ENCODE data around the gene FANCC.

The FANCC gene

DNA sequence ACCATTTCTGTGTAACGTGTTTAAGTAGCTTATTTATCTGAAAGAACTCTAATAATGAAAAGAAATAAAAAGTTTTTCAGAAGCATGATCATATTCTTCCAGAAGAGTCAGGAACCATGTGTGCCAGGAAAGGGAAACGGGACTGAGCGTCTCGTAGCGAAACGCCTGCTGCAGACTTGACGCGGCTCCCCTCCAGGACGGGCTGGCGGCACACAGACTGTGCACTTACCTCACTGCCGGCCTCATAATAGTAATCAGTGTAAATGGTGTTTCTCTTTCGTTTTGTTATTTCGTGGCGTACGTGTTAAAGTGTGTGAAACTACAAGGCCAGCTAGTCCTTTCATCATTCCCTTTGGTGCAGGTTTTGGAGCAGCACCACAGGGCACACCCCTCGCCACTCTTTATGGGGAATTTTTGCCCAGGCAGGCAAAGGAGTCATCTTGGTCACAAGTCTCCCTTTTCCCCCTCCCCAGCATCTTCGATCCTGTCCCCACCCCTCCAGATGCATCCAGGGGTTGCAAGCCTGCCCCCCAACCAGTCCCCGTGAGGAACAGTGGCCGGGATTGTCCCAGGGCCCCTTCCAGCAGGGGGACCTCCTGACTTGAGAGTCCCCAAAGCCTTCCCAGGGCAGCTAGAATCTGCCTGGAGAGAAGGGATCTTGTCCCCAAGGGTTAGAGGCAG is 233.1 kb downstream of the FANCC start:
- Mint-ChIP-seq H3K27me3 (ENCODE audit: low read depth, poor library complexity) (peaks cover 4% of the 10 kb centered on the region), H3K4me1 (peaks cover 28% of the 10 kb centered on the region), H3K27ac (peak overlapping the region; percentile 69), H3K36me3 (ENCODE audit: low read depth) (peaks cover 63% of the 10 kb centered on the region), H3K4me3 (no peak overlapping the region), H3K9me3 (no peaks in the 10 kb centered on the region)
- no peak for DNase-seq
- TF ChIP-seq, protein P1, sequence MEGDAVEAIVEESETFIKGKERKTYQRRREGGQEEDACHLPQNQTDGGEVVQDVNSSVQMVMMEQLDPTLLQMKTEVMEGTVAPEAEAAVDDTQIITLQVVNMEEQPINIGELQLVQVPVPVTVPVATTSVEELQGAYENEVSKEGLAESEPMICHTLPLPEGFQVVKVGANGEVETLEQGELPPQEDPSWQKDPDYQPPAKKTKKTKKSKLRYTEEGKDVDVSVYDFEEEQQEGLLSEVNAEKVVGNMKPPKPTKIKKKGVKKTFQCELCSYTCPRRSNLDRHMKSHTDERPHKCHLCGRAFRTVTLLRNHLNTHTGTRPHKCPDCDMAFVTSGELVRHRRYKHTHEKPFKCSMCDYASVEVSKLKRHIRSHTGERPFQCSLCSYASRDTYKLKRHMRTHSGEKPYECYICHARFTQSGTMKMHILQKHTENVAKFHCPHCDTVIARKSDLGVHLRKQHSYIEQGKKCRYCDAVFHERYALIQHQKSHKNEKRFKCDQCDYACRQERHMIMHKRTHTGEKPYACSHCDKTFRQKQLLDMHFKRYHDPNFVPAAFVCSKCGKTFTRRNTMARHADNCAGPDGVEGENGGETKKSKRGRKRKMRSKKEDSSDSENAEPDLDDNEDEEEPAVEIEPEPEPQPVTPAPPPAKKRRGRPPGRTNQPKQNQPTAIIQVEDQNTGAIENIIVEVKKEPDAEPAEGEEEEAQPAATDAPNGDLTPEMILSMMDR (IDR thresholded peaks at IDR 0.05), result no peak

DNA sequence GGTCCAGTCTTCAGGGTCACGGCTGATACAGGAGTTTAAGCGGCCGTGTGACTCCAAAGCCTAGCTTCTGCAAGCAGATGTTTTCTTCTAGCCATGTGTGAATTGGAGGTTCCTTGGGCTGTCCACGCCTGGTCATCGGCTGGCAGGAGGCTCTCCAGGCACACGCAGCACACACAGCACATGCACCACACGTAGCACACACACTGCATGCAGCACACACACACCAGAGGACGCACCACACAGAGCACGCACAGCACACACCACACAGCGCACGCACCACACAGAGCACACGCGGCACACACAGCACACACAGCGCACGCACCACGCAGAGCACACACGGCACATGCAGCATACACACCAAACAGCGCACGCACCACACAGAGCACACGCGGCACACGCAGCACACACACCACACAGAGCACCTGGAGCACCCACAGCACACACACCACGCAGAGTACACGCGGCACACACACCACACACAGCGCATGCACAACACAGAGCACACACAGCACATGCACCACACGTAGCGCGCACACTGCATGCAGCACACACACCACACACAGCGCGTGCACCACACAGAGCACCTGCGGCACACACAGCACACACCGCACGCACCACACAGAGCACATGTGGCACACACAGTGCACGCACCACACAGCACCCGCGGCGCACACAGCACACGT is 234.3 kb downstream of the FANCC start:
- peaks cover 36% of the 10 kb centered on the region for H3K4me1 Mint-ChIP-seq
- peaks cover 63% of the 10 kb centered on the region for H3K36me3 Mint-ChIP-seq (ENCODE audit: low read depth)
- H3K27ac Mint-ChIP-seq, result no peak overlapping the region

DNA sequence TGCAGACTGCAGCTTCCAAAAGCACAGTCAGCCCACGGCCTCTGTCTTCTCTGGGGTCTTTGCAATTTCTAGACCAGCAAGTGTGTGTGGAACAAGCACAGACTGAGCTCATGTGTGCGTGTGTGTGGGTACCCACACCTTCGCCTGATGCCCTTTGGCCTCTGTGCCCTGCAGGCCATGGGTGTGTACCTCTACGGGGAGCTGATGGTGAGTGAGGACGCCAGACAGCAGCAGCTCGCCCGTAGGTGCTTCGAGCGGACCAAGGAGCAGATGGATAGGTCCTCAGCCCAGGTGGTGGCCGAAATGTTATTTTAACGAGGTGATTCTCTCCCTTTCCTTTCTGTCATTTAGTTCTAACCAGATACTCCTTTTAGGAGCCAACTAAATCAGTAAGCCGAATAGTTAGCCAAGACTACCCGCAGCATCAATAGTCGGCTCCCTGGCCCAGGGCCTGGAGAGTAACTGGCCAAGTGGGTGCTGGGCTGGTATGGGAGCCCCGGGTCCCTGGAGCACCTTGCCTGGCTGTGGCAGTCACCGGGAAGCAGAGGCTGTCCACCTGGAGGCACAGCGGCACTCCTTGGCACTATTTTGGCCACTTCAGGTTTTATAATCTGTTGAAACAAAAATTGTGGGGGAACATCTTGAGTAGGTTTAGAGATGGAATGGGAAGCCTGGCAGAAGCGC is 235.0 kb downstream of the FANCC start:
- Mint-ChIP-seq H3K4me3 (no peak overlapping the region), H3K27me3 (ENCODE audit: low read depth, poor library complexity) (no peaks in the 10 kb centered on the region), H3K4me1 (peaks cover 42% of the 10 kb centered on the region), H3K36me3 (ENCODE audit: low read depth) (peaks cover 56% of the 10 kb centered on the region), H3K27ac (peak overlapping the region; percentile 64), H3K9me3 (no peaks in the 10 kb centered on the region)
- no peak for DNase-seq
- TF ChIP-seq, protein P1 (IDR thresholded peaks at IDR 0.05), result no peak

More for the DNA sequence above, 234.3 kb downstream of the FANCC start:
- H3K27me3 Mint-ChIP-seq (ENCODE audit: low read depth, poor library complexity), result no peaks in the 10 kb centered on the region
- H3K4me3 Mint-ChIP-seq, result no peak overlapping the region
- H3K9me3 Mint-ChIP-seq, result no peaks in the 10 kb centered on the region
- no peak for DNase-seq
- TF ChIP-seq, protein P1 (IDR thresholded peaks at IDR 0.05), result no peak

DNA sequence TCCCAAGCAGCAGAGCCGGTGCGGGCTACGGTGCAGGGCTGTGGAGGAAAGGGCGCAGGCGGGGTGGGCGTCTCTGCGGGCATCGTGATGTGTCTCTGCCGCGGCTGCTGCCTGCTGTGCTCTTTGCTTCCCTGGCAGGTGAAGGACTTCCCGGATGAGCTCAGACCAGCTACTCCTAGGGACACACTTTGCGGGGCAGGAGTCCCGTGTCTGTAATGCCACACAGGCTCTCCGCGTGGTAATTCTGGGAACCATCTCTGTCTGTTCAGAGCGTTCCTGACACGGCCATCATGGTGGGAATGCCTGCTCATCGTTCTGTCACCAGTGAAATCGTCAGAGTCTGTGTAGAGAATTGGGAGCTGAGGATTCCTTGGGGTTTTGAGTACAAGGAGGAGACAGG is 235.5 kb downstream of the FANCC start:
- peaks cover 54% of the 10 kb centered on the region for H3K36me3 Mint-ChIP-seq (ENCODE audit: low read depth)
- no peak for DNase-seq
- TF ChIP-seq, protein P1 (IDR thresholded peaks at IDR 0.05), result no peak
- peaks cover 47% of the 10 kb centered on the region for H3K4me1 Mint-ChIP-seq
- no peak overlapping the region for H3K27ac Mint-ChIP-seq
- no peaks in the 10 kb centered on the region for H3K27me3 Mint-ChIP-seq (ENCODE audit: low read depth, poor library complexity)
- H3K4me3 Mint-ChIP-seq, result no peak overlapping the region
- no peaks in the 10 kb centered on the region for H3K9me3 Mint-ChIP-seq

DNA sequence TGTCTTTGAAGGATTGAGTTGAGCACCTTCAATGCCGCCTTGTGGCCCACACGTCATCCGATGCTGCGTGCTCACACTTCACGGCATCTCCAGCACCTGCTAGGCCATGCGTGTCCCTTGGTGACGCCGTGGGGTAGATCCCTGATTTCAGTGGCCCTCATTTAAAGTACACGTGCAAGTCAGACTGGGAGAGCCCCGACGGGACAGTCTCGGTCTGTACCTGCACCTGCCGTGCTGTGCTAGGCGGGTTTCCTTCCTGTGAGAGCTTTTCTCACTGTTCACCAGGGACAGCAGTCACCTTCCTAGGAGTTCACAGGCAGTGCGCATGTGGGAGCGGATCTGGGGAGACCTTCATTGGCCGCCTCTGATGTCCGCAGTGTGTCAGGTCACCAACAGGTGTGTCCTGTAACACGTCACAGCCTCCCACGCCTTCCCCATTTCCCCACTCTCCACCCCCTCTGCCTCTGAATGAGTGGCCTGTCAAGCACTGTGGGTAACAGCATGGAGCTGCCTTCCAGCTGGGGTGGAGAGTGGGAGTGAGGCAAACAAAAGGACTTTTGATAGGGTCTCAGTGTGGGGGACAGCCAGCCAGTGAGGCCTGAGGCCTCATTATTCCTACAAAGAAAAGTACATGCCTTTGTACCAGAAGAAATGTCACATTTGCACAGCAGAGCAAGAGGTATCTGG is 236.4 kb downstream of the FANCC start:
- Mint-ChIP-seq H3K4me1 (peaks cover 48% of the 10 kb centered on the region), H3K4me3 (no peak overlapping the region), H3K36me3 (ENCODE audit: low read depth) (peaks cover 48% of the 10 kb centered on the region), H3K9me3 (no peaks in the 10 kb centered on the region), H3K27ac (peak overlapping the region; percentile 94), H3K27me3 (ENCODE audit: low read depth, poor library complexity) (no peaks in the 10 kb centered on the region)
- DNase-seq, result no peak
- TF ChIP-seq, protein P1 (IDR thresholded peaks at IDR 0.05), result no peak

All from nephron progenitor cell (in vitro differentiated cells).